K562 (cell line): Measurements from ENCODE around the gene SLAMF9. TPM values are rescaled to one million over a fixed set of nuclear protein-coding genes. Genes with fewer than 3 reads are reported as not detected.
A peak's percentile ranks its signal among the peaks of the same experiment; 100 is the strongest.

Source experiments
- ATAC-seq: fragments of 200-7000 bp; cut with Tn5 transposase; 3 replicates; pipeline ENCODE4 v1.9.1; 2020; ENCODE audit warnings: moderate library complexity
- BruUV-seq: library from RNA; stranded (reverse); fragments of 400-500 nt; replicated peaks from 2 replicates; lab custom pipeline; 2021; lab: Mats Ljungman, UMichigan
- CTCF ChIA-PET: fragments of 300-600 bp; formaldehyde crosslinking; extraction: SDS; loops from one replicate; lab custom pipeline; 2021; ENCODE audit warnings: low intra/inter-chr PET ratio; lab: Yijun Ruan, JAX
- POLR2A ChIA-PET: fragments of 300-600, 350-650 bp; sonication (Branson Sonifier 250); formaldehyde crosslinking; extraction: SDS; loops from one replicate; lab custom pipeline; 2021; ENCODE audit warnings: antibody characterized with exemption, inconsistent platforms; lab: Yijun Ruan, JAX
- DNase-seq, 4 experiments: peaks; one replicate each; pipeline versions ENCODE4 v3.0.0 to v3.0.0-alpha.2; 2011 to 2018; ENCODE audit warnings: low spot score in 3 of 4, mixed read lengths in 3 of 4; ENCODE audit errors: extremely low read depth in 1 of 4
- FAIRE-seq: peaks from 2 replicates; lab custom pipeline; 2011; peaks lifted over from hg19 to GRCh38; lab: Jason Lieb, UNC
- H2AFZ ChIP-seq: 2 replicates; pipeline ENCODE4 v1.6.0; 2011; ENCODE audit warnings: low read depth, low read length, control low read depth, inconsistent platforms
- H3K27ac ChIP-seq: fragments of 200-600 bp; 3 replicates; pipeline ENCODE4 v1.8.0; 2011; ENCODE audit warnings: low read depth, mild to moderate bottlenecking, control low read depth, inconsistent platforms, low read length, moderate library complexity, mixed read lengths; ENCODE audit errors: extremely low read depth
- H3K27me3 ChIP-seq, 2 experiments: fragments of 300-600 bp in 1 of 2; 2 replicates in 1 of 2; 3 replicates in 1 of 2; pipeline versions ENCODE4 v1.6.0 to v1.8.0; 2011; ENCODE audit warnings: inconsistent platforms in 2 of 2, low read length in 2 of 2, mild to moderate bottlenecking in 1 of 2, mixed read lengths in 1 of 2, moderate library complexity in 1 of 2; ENCODE audit not compliant: control insufficient read depth in 2 of 2, insufficient read depth in 2 of 2
- H3K36me3 ChIP-seq: fragments of 300-600 bp; 3 replicates; pipeline ENCODE4 v1.8.0; 2011; ENCODE audit warnings: mild to moderate bottlenecking, low read length, inconsistent platforms; ENCODE audit not compliant: control insufficient read depth, insufficient read depth
- H3K4me1 ChIP-seq, 2 experiments: fragments of 200-600 bp in 1 of 2; replicated peaks in 1 of 2; 2 replicates in 1 of 2; 3 replicates in 1 of 2; pipeline versions ENCODE4 v1.5.1 to v1.8.0; 2011; ENCODE audit warnings: inconsistent platforms in 2 of 2, low read length in 2 of 2, mild to moderate bottlenecking in 1 of 2, mixed read lengths in 1 of 2, moderate library complexity in 1 of 2; ENCODE audit not compliant: control insufficient read depth in 2 of 2, insufficient read depth in 2 of 2
- H3K4me2 ChIP-seq: 2 replicates; pipeline ENCODE4 v1.6.1; 2011; ENCODE audit warnings: low read length, control low read depth, inconsistent platforms, mixed read lengths; ENCODE audit not compliant: insufficient read depth
- H3K4me3 ChIP-seq: fragments of 200-600 bp; sonication (generic), shearing (Covaris generic); 2 replicates; pipeline ENCODE4 v1.5.1; 2016; ENCODE audit warnings: control low read depth, inconsistent platforms
- H3K79me2 ChIP-seq: fragments of 200-600 bp; 3 replicates; pipeline ENCODE4 v1.8.0; 2011; ENCODE audit warnings: low read length, inconsistent platforms; ENCODE audit not compliant: control insufficient read depth, insufficient read depth
- H3K9ac ChIP-seq, 2 experiments: 2 replicates each; pipeline versions ENCODE4 v1.6.0 to v1.6.1; 2011; ENCODE audit warnings: low read depth in 2 of 2, low read length in 2 of 2, control low read depth in 1 of 2, inconsistent platforms in 1 of 2, mild to moderate bottlenecking in 1 of 2, mixed read lengths in 1 of 2; ENCODE audit not compliant: insufficient read depth in 1 of 2
- H3K9me1 ChIP-seq: one replicate; pipeline ENCODE4 v1.6.0; 2011; ENCODE audit warnings: inconsistent platforms, mild to moderate bottlenecking, low read length, moderate library complexity; ENCODE audit not compliant: control insufficient read depth, insufficient read depth
- H3K9me3 ChIP-seq: replicated peaks from 2 replicates; pipeline ENCODE4 v1.5.1; 2011; ENCODE audit warnings: low read depth, low read length, inconsistent platforms; ENCODE audit not compliant: control insufficient read depth, insufficient read depth
- H4K20me1 ChIP-seq: replicated peaks from 2 replicates; pipeline ENCODE4 v1.6.1; 2011; ENCODE audit warnings: low read length, inconsistent platforms, mixed read lengths; ENCODE audit not compliant: control insufficient read depth, insufficient read depth
- BACH1 ChIP-seq: fragments of 200-800 bp; sonication (Bioruptor generic); IDR thresholded peaks from 2 replicates; pipeline ENCODE4 v1.6.1; 2016; ENCODE audit warnings: missing genetic modification characterization, missing compliant biosample characterization
- DMBX1 ChIP-seq: fragments of 250-450 bp; sonication (Bioruptor Pico); IDR thresholded peaks from 2 replicates; pipeline ENCODE4 v1.8.0; 2022; ENCODE audit warnings: inconsistent platforms, mild to moderate bottlenecking, moderate library complexity, borderline replicate concordance
- FOSL1 ChIP-seq: fragments of 200-800 bp; sonication (Bioruptor generic); conservative IDR thresholded peaks from 2 replicates; pipeline ENCODE4 v1.6.1; 2016; ENCODE audit warnings: missing genetic modification characterization, missing compliant biosample characterization
- HNRNPLL ChIP-seq: fragments of 200-400 bp; formaldehyde crosslinking; IDR thresholded peaks from 2 replicates; pipeline ENCODE4 v1.6.1; 2017; ENCODE audit warnings: low read length, low read depth, mild to moderate bottlenecking; ENCODE audit not compliant: poor library complexity, severe bottlenecking
- JUND ChIP-seq, 2 experiments: IDR thresholded peaks; 2 replicates in 1 of 2; 3 replicates in 1 of 2; pipeline ENCODE4 v1.6.1; 2011; ENCODE audit warnings: borderline replicate concordance in 2 of 2, low read depth in 2 of 2, low read length in 2 of 2, improper control_type of control experiment in 1 of 2, missing biosample characterization in 1 of 2, missing genetic modification characterization in 1 of 2, missing genetic modification reagents in 1 of 2
- KDM4B ChIP-seq, 2 experiments: fragments of 450-650 bp in 1 of 2; sonication (generic) in 1 of 2; IDR thresholded peaks; 2 replicates each; pipeline ENCODE4 v1.6.1; 2016 to 2017; ENCODE audit warnings: borderline replicate concordance in 2 of 2, antibody characterized with exemption in 1 of 2, low read depth in 1 of 2, mild to moderate bottlenecking in 1 of 2
- MAFK ChIP-seq: IDR thresholded peaks from 2 replicates; pipeline ENCODE4 v1.6.1; 2011; ENCODE audit warnings: low read length, improper control_type of control experiment
- MEF2D ChIP-seq: conservative IDR thresholded peaks from 2 replicates; pipeline ENCODE4 v1.6.1; 2016; ENCODE audit warnings: low read depth, missing genetic modification characterization, missing compliant biosample characterization
- NFE2 ChIP-seq: IDR thresholded peaks from 2 replicates; pipeline ENCODE4 v1.6.1; 2014; ENCODE audit warnings: antibody characterized with exemption, low read depth
- RBM14 ChIP-seq: fragments of 200-400 bp; formaldehyde crosslinking; IDR thresholded peaks from 2 replicates; pipeline ENCODE4 v1.6.1; 2018; ENCODE audit warnings: low read depth, mild to moderate bottlenecking, low read length, moderate library complexity, borderline replicate concordance; ENCODE audit not compliant: insufficient read depth
- SIN3B ChIP-seq: fragments of 450-650 bp; IDR thresholded peaks from 2 replicates; pipeline ENCODE4 v1.6.1; 2017; ENCODE audit warnings: low read depth, mild to moderate bottlenecking, moderate library complexity
- STAG1 ChIP-seq: sonication (generic); formaldehyde crosslinking; IDR thresholded peaks from 2 replicates; pipeline ENCODE4 v1.5.0; 2020; ENCODE audit warnings: missing genetic modification reagents, borderline replicate concordance
- THAP7 ChIP-seq: fragments of 250-450 bp; sonication (Bioruptor Pico); IDR thresholded peaks from 2 replicates; pipeline ENCODE4 v1.5.0; 2021
- ZNF354B ChIP-seq: fragments of 250-450 bp; sonication (Bioruptor Pico); IDR thresholded peaks from 2 replicates; pipeline ENCODE4 v1.4.0; 2020
- WGBS: fragments of 100-300 bp; shearing (Covaris generic); methylation state at CpG from one replicate; pipeline ENCODE4 v1.1.6; 2016; ENCODE audit warnings: low coverage, mixed read lengths; ENCODE audit not compliant: insufficient coverage; ENCODE audit errors: missing lambda C conversion rate; 5-methylcytosine and 5-hydroxymethylcytosine counted together
- in situ Hi-C: fragments of 300-500 bp; cut with MboI; formaldehyde crosslinking; loops from 4 replicates; pipeline ENCODE4 v1.15.0; 2018; ENCODE audit warnings: inconsistent platforms, mixed read lengths
- intact Hi-C: fragments of 100-400 bp; cut with micrococcal nuclease; formaldehyde crosslinking; loops from 2 replicates; pipeline ENCODE4 v1.14.2; 2022
- polyA plus RNA-seq, 8 experiments: library from polyadenylated mRNA; depleted of rRNA in 4 of 8; stranded (reverse) in 5 of 8; unstranded in 3 of 8; fragments of >200 nt; fragmentation: Nextera tagmentation in 2 of 8; fragmentation: Illumina TruSeq in 1 of 8; extraction: Ambion mirVana in 2 of 8; extraction: Trizol in 1 of 8; gene quantifications; 2 replicates each; pipeline versions ENCODE4 v1.2.1 to v1.2.3, GENCODE V29; 2011 to 2014; ENCODE audit warnings: inconsistent platforms in 1 of 8, missing spikeins in 1 of 8
- total RNA-seq, 7 experiments: library from RNA; depleted of rRNA in 6 of 7; stranded (reverse); fragments of >200 nt in 6 of 7; fragmentation: Illumina TruSeq in 2 of 7; extraction: Trizol in 2 of 7; gene quantifications; 2 replicates each; pipeline versions ENCODE4 v1.2.1 to v1.2.3, GENCODE V29; 2011 to 2021; ENCODE audit warnings: low replicate concordance in 1 of 7

The SLAMF9 gene
- total and polyA plus RNA-seq, 9 of the 15 experiments (the other 6 are each of a cell fraction or from before 2014, with no cell fraction given): 0.13 to 0.21 TPM; not detected in 7

GRCh38 chr1:159960721-159961381 lies 6.8 kb upstream of the SLAMF9 start (continued):
- no peak for TF ChIP-seq BACH1
- TF ChIP-seq ZNF354B (CRISPR knock-in tag): no peak
- TF ChIP-seq HNRNPLL: no peak
- no peak for TF ChIP-seq MEF2D
- TF ChIP-seq RBM14: no peak
- TF ChIP-seq KDM4B (IDR thresholded peaks at IDR 0.05; ENCODE audit: borderline replicate concordance in 2 of 2, low read depth in 1 of 2): no peak
- TF ChIP-seq SIN3B: no peak
- TF ChIP-seq STAG1 (CRISPR knock-in tag): no peak
- TF ChIP-seq DMBX1 (CRISPR knock-in tag): no peak
- TF ChIP-seq MAFK: no peak
- TF ChIP-seq NFE2: no peak
- TF ChIP-seq FOSL1 (tag): 0 out of 2 replicates have a peak, but pooled peaks have one; percentile 33

GRCh38 chr1:159959451-159959850 lies 5.4 kb upstream of the SLAMF9 start:
- TF ChIP-seq THAP7 (CRISPR knock-in tag) (no peak), JUND (IDR thresholded peaks at IDR 0.05; ENCODE audit: borderline replicate concordance, low read depth, low read length) (no peak), JUND (tag; IDR thresholded peaks at IDR 0.05; ENCODE audit: borderline replicate concordance, low read depth, low read length) (0 out of 3 replicates have a peak, but pooled peaks have one; percentile 16)
- BruUV-seq: no TSS peak
- H3K27ac ChIP-seq: no peak overlapping the region
- H3K27me3 ChIP-seq: no peaks in the 10 kb centered on the region
- CTCF ChIA-PET: no interaction called here
- no peaks in the 10 kb centered on the region for H4K20me1 ChIP-seq
- POLR2A ChIA-PET: interaction anchor here (0.7 to 0.9 kb wide), 2 partner anchors 11 to 12 kb away, joined by 4 read pairs; no protein-coding TSS in a partner anchor
- no peak overlapping the region for H3K4me2 ChIP-seq
- no peaks in the 10 kb centered on the region for H3K9me3 ChIP-seq
- DNase-seq (no peak), ATAC-seq (peak; percentile 23; the same call in 2 of the 3 replicates), FAIRE-seq (no peak)
- peaks cover 27 to 30% of the 10 kb centered on the region in 2 experiments for H3K4me1 ChIP-seq
- H3K36me3 ChIP-seq: no peaks in the 10 kb centered on the region
- in situ Hi-C loops: no loop called here
- H3K4me3 ChIP-seq: no peak overlapping the region
- H3K9me1 ChIP-seq: no peaks in the 10 kb centered on the region
- 37% methylated on average over 4 of the region's 4 CpGs for WGBS
- intact Hi-C loops: no loop called here
- H2AFZ ChIP-seq: no peak overlapping the region
- no peak overlapping the region; a peak in 1 of 4 replicates for H3K9ac ChIP-seq
- no peaks in the 10 kb centered on the region for H3K79me2 ChIP-seq
